Activated T-cell treated with anti-CD3 and anti-CD28 coated beads for 4 hours (primary cell): ENCODE measurements around the gene SLC7A6.
A peak's percentile ranks its signal among the peaks of the same experiment; 100 is the strongest.

Experiments
- DNase-seq: peaks from one replicate; pipeline ENCODE4 v3.0.0-alpha.2; 2020

SLC7A6 gene

GRCh38 chr16:68310774-68311511 is 46.6 kb downstream of the SLC7A6 start, which contains the start of the genes PRMT7 and SLC7A6OS:
TSS of gene PRMT7 (plus strand) at chr16:68311019. CDS start at chr16:68315980, 4,961 bp downstream.
TSS of gene SLC7A6OS (minus strand) at chr16:68310946. CDS start at chr16:68310926, 20 bp downstream.
- DNase-seq, result peak; percentile 82

GRCh38 chr16:68313116-68313515 is 48.8 kb downstream of the SLC7A6 start:
- DNase-seq, result no peak

GRCh38 chr16:68319185-68319908 is 55.0 kb downstream of the SLC7A6 start:
- DNase-seq, result no peak

- no peak for DNase-seq
Observed at GRCh38 chr16:68324336-68324735, 60.0 kb downstream of the SLC7A6 start.

GRCh38 chr16:68324780-68325357 is 60.5 kb downstream of the SLC7A6 start:
- DNase-seq, result no peak

- peak; percentile 74 for DNase-seq
Observed at GRCh38 chr16:68328151-68328859, 64.0 kb downstream of the SLC7A6 start.

GRCh38 chr16:68328860-68329390 is 64.6 kb downstream of the SLC7A6 start:
- DNase-seq, result no peak

- no peak for DNase-seq
Observed at GRCh38 chr16:68331879-68332410, 67.6 kb downstream of the SLC7A6 start.

- no peak for DNase-seq
Observed at GRCh38 chr16:68332411-68333121, 68.2 kb downstream of the SLC7A6 start.

- no peak for DNase-seq
Observed at GRCh38 chr16:68335175-68335574, 70.8 kb downstream of the SLC7A6 start.

- DNase-seq, result no peak
Observed at GRCh38 chr16:68338326-68339119, 74.2 kb downstream of the SLC7A6 start.

- DNase-seq, result no peak
Observed at GRCh38 chr16:68339214-68339613, 74.9 kb downstream of the SLC7A6 start.

- no peak for DNase-seq
Observed at GRCh38 chr16:68342620-68343019, 78.3 kb downstream of the SLC7A6 start.

- DNase-seq, result no peak
Observed at GRCh38 chr16:68343137-68343536, 78.8 kb downstream of the SLC7A6 start.

GRCh38 chr16:68344252-68344651 is 79.9 kb downstream of the SLC7A6 start:
- no peak for DNase-seq

- DNase-seq, result no peak
Observed at GRCh38 chr16:68345351-68345810, 81.1 kb downstream of the SLC7A6 start.

- DNase-seq, result no peak
Observed at GRCh38 chr16:68345958-68346635, 81.8 kb downstream of the SLC7A6 start.

- DNase-seq, result no peak
Observed at GRCh38 chr16:68346892-68347480, 82.7 kb downstream of the SLC7A6 start.

GRCh38 chr16:68347605-68348004 is 83.3 kb downstream of the SLC7A6 start:
- no peak for DNase-seq
